GM12801 (cell line): ENCODE results near the gene DOCK2.

ENCODE experiments used
- CTCF ChIP-seq: IDR thresholded peaks from one replicate; pipeline ENCODE4 v1.5.1; 2011; ENCODE audit warnings: control low read depth; ENCODE audit not compliant: insufficient read length; ENCODE audit errors: extremely low read depth

The DOCK2 gene

GRCh38 chr5:169606279-169606678 lies 30.8 kb upstream of the DOCK2 start:
- no peak for TF ChIP-seq CTCF

GRCh38 chr5:169607882-169608281 lies 29.2 kb upstream of the DOCK2 start:
- no peak for TF ChIP-seq CTCF

- TF ChIP-seq CTCF, result no peak
Measured at GRCh38 chr5:169609716-169610115, 27.4 kb upstream of the DOCK2 start.

- no peak for TF ChIP-seq CTCF
Measured at GRCh38 chr5:169610606-169611005, 26.5 kb upstream of the DOCK2 start.

GRCh38 chr5:169615561-169615960 lies 21.5 kb upstream of the DOCK2 start:
- TF ChIP-seq CTCF, result no peak

- TF ChIP-seq CTCF, result no peak
Measured at GRCh38 chr5:169626779-169627178, 10.3 kb upstream of the DOCK2 start.

GRCh38 chr5:169627551-169627950 lies 9.5 kb upstream of the DOCK2 start:
- TF ChIP-seq CTCF, result no peak

GRCh38 chr5:169628892-169629291 lies 8.2 kb upstream of the DOCK2 start:
- TF ChIP-seq CTCF, result no peak
